HepG2 (cell line): ENCODE results near the gene ANKRD13D. TPM values are rescaled to one million over a fixed set of nuclear protein-coding genes. Genes with fewer than 3 reads are reported as not detected.

Source experiments
- ATF2 ChIP-seq: sonication (generic); formaldehyde crosslinking; IDR thresholded peaks from 2 replicates; pipeline ENCODE4 v1.4.0; 2020; ENCODE audit warnings: missing genetic modification reagents
- E2F5 ChIP-seq: sonication (generic); formaldehyde crosslinking; conservative IDR thresholded peaks from 2 replicates; pipeline ENCODE4 v1.4.0; 2020; ENCODE audit warnings: missing genetic modification reagents
- FIP1L1 ChIP-seq: fragments of 200-400 bp; formaldehyde crosslinking; IDR thresholded peaks from 2 replicates; pipeline ENCODE4 v1.6.1; 2018; ENCODE audit warnings: low read depth, mild to moderate bottlenecking, low read length, moderate library complexity, borderline replicate concordance; ENCODE audit not compliant: insufficient read depth
- GPN1 ChIP-seq: sonication (generic); formaldehyde crosslinking; IDR thresholded peaks from 2 replicates; pipeline ENCODE4 v1.5.1; 2020; ENCODE audit warnings: missing genetic modification reagents, borderline replicate concordance
- GRHL1 ChIP-seq: sonication (generic); formaldehyde crosslinking; conservative IDR thresholded peaks from 2 replicates; pipeline ENCODE4 v1.8.0; 2022; ENCODE audit warnings: missing genetic modification reagents
- JUN ChIP-seq: sonication (generic); formaldehyde crosslinking; IDR thresholded peaks from 2 replicates; pipeline ENCODE4 v1.4.0; 2020; ENCODE audit warnings: mild to moderate bottlenecking, missing genetic modification reagents
- MEIS2 ChIP-seq: sonication (generic); formaldehyde crosslinking; IDR thresholded peaks from 2 replicates; pipeline ENCODE4 v1.9.0; 2021; ENCODE audit warnings: mild to moderate bottlenecking, missing genetic modification reagents
- NCOA1 ChIP-seq: sonication (generic); formaldehyde crosslinking; IDR thresholded peaks from 2 replicates; pipeline ENCODE4 v1.9.0; 2021; ENCODE audit warnings: missing genetic modification reagents
- NR3C1 ChIP-seq: sonication (generic); formaldehyde crosslinking; IDR thresholded peaks from 2 replicates; pipeline ENCODE4 v1.4.0; 2020; ENCODE audit warnings: missing genetic modification reagents
- PRMT3 ChIP-seq: sonication (generic); formaldehyde crosslinking; IDR thresholded peaks from 2 replicates; pipeline ENCODE4 v1.8.1; 2022; ENCODE audit warnings: low read depth, mild to moderate bottlenecking, moderate library complexity, missing genetic modification reagents, borderline replicate concordance
- SMAD1 ChIP-seq: sonication (generic); formaldehyde crosslinking; IDR thresholded peaks from 2 replicates; pipeline ENCODE4 v1.4.0; 2020; ENCODE audit warnings: missing genetic modification reagents, low read depth, mild to moderate bottlenecking, borderline replicate concordance
- SMAD3 ChIP-seq: sonication (generic); formaldehyde crosslinking; IDR thresholded peaks from 2 replicates; pipeline ENCODE4 v1.4.0; 2020; ENCODE audit warnings: missing genetic modification reagents
- SNAPC4 ChIP-seq: sonication (generic); formaldehyde crosslinking; IDR thresholded peaks from 2 replicates; pipeline ENCODE4 v1.4.0; 2020; ENCODE audit warnings: mild to moderate bottlenecking, missing genetic modification reagents
- ZFP1 ChIP-seq: IDR thresholded peaks from 2 replicates; pipeline ENCODE4 v1.6.1; 2016
- ZFP37 ChIP-seq: sonication (generic); formaldehyde crosslinking; IDR thresholded peaks from 2 replicates; pipeline ENCODE4 v1.4.0; 2020; ENCODE audit warnings: missing genetic modification reagents, borderline replicate concordance
- ZNF17 ChIP-seq: sonication (generic); formaldehyde crosslinking; IDR thresholded peaks from 2 replicates; pipeline ENCODE4 v1.5.0; 2020; ENCODE audit warnings: mild to moderate bottlenecking, missing genetic modification reagents
- ZNF383 ChIP-seq: sonication (generic); formaldehyde crosslinking; IDR thresholded peaks from 2 replicates; pipeline ENCODE4 v1.4.0; 2020; ENCODE audit warnings: missing genetic modification reagents, mild to moderate bottlenecking, borderline replicate concordance
- ZNF496 ChIP-seq: sonication (generic); formaldehyde crosslinking; IDR thresholded peaks from 2 replicates; pipeline ENCODE4 v1.8.1; 2023; ENCODE audit warnings: mild to moderate bottlenecking, moderate library complexity, missing genetic modification reagents; ENCODE audit not compliant: insufficient replicate concordance
- ZNF616 ChIP-seq: sonication (generic); formaldehyde crosslinking; IDR thresholded peaks from 2 replicates; pipeline ENCODE4 v1.5.0; 2020; ENCODE audit warnings: low read depth, mild to moderate bottlenecking, missing genetic modification reagents
- ZNF672 ChIP-seq: sonication (generic); formaldehyde crosslinking; IDR thresholded peaks from 2 replicates; pipeline ENCODE4 v1.8.1; 2022; ENCODE audit warnings: missing genetic modification reagents
- ZNF83 ChIP-seq: sonication (generic); formaldehyde crosslinking; IDR thresholded peaks from 2 replicates; pipeline ENCODE4 v1.4.0; 2020; ENCODE audit warnings: missing genetic modification reagents, mild to moderate bottlenecking, borderline replicate concordance
- polyA plus RNA-seq, 8 experiments: library from polyadenylated mRNA; depleted of rRNA in 3 of 8; stranded (reverse) in 7 of 8; unstranded in 1 of 8; fragments of >200 nt; fragmentation: Illumina TruSeq in 4 of 8; extraction: Trizol in 4 of 8; gene quantifications; 2 replicates each; pipeline versions ENCODE4 v1.2.1 to v1.2.3, GENCODE V29; 2011 to 2016; ENCODE audit warnings: low read depth in 4 of 8, missing spikeins in 1 of 8, mixed read lengths in 1 of 8; ENCODE audit not compliant: insufficient read depth in 1 of 8
- total RNA-seq, 5 experiments: library from RNA; depleted of rRNA; stranded (reverse); fragments of >200 nt; fragmentation: Illumina TruSeq; extraction: Trizol; gene quantifications; 2 replicates each; pipeline ENCODE4 v1.2.3, GENCODE V29; 2016; ENCODE audit warnings: low read depth in 1 of 5

Gene ANKRD13D
- total and polyA plus RNA-seq, 2 of the 13 experiments (the other 11 are each of a cell fraction or from before 2014, with no cell fraction given): 18.6 to 27.3 TPM

- no peak for TF ChIP-seq ZNF672 (CRISPR knock-in tag)
- TF ChIP-seq ZNF383: no peak
- TF ChIP-seq ZFP37 (CRISPR knock-in tag): no peak
- no peak for TF ChIP-seq NCOA1 (CRISPR knock-in tag)
- TF ChIP-seq SNAPC4 (CRISPR knock-in tag): no peak
- no peak for TF ChIP-seq MEIS2 (CRISPR knock-in tag)
- TF ChIP-seq JUN: no peak
- TF ChIP-seq GPN1 (CRISPR knock-in tag): no peak; the same call in 1 of the 2 replicates
- TF ChIP-seq ATF2: no peak
- no peak for TF ChIP-seq PRMT3 (CRISPR knock-in tag)
- TF ChIP-seq ZNF83: no peak
- no peak; the same call in 1 of the 2 replicates for TF ChIP-seq SMAD3 (CRISPR knock-in tag)
- no peak for TF ChIP-seq NR3C1 (CRISPR knock-in tag)
- TF ChIP-seq E2F5 (CRISPR knock-in tag): no peak
- no peak for TF ChIP-seq ZNF17 (CRISPR knock-in tag)
- TF ChIP-seq GRHL1 (CRISPR knock-in tag): no peak
- no peak for TF ChIP-seq FIP1L1
- TF ChIP-seq ZNF616: no peak
- TF ChIP-seq ZNF496 (CRISPR knock-in tag): no peak
- TF ChIP-seq SMAD1 (CRISPR knock-in tag): no peak
- no peak for TF ChIP-seq ZFP1 (CRISPR knock-in tag)
Observed at GRCh38 chr11:67303132-67303834, 14.2 kb downstream of the ANKRD13D start, which contains the start of gene SSH3 (continued).
